Epithelial cell of prostate (primary cell): ENCODE data around the gene SUMO2.
"Not testable (repeated sequence)": the region's sequence is repeated elsewhere in the genome, so short reads cannot be mapped to it uniquely, and the experiment has no call there.

Experiments used
- DNase-seq: peaks from one replicate; pipeline ENCODE4 v3.0.0-alpha.2; 2011; ENCODE audit warnings: low read depth, low spot score
- H3K27ac ChIP-seq: fragments of 450-650 bp; 2 replicates; pipeline ENCODE4 v1.5.1; 2017; ENCODE audit warnings: mild to moderate bottlenecking

Gene SUMO2

DNA sequence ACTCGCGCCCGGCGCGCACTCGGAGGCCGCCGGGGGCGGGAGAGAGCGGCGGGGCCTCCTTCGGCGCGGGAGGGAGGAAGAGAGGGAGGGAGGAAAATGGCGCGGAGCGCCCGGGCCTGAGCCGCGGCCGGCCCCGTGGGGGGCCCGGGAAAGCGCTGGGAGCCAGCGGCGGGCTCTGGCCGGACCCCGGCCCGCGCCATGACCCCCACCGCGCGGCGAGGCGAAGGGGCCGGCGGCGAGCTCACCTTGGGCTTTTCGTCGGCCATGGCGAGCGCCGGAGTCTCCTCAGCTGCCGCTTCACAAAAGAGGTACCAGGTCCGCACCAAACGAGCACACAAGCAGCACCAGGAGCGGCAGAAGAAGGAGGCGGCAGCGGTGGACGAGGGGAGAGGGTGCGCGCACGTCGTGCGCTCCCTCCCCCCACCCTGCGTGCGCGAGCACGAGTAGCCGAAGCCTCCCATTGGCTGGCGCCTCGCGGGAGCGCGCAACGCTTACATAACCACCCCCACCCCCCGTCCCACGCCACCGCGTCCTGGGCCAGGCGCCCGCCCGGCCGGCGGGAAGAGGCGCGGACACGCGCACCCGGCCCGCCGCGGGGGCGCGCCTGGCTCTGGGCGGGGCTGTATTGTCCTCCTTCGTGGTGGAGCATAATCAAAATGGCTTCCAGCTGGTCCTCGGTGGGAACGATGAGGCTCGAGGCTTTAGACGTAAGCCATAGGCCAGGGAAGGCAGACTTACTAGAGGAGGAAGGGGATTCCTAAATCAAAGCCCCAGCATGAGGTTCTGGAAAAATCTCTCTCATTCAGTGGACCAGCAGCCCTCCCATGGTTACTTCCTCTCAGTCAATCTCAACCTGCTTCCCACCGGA lies at the start of gene SUMO2:
SUMO2 (minus strand) TSS at position 391 of the 868 bp plus-strand sequence; CDS start at position 266, 125 bp downstream.
- H3K27ac ChIP-seq, result peak within 1 kb of the TSS; percentile 94
- peak; percentile 81 for DNase-seq

DNA sequence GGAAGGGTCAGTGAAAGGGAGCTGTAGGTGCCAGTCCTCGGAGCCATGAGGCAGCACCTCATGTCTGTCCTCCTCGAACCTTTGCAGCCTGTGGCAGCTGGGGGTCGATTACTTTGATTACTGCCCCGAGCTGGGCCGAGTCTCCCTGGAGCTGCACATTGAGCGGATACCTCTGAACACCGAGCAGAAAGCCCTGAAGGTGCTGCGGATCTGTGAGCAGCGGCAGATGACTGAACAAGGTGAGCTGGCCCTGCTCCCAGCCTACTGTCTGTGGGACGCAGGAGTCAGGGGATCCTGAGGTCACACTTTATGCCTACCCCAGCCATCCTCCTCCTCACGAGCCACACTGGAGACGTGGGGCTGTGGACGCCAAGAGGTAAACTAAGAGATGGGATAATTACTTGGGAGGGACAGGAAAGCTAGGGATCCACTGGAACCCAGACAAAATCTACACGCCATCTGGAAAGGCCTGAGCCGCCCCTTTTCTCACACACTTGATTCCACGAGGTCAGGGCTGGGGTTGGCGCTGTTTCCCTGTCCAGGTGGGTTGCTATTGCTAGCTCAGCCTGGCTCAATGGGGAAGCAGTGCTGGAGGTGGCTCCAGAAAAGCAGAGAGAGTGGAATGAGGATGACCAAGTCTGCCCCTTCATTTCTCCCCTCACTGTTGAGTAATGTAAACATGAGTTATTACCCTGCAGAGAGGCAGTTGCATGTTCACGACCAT lies 49.1 kb upstream of the SUMO2 start:
- DNase-seq, result no peak
- H3K27ac ChIP-seq, result no peak overlapping the region

DNA sequence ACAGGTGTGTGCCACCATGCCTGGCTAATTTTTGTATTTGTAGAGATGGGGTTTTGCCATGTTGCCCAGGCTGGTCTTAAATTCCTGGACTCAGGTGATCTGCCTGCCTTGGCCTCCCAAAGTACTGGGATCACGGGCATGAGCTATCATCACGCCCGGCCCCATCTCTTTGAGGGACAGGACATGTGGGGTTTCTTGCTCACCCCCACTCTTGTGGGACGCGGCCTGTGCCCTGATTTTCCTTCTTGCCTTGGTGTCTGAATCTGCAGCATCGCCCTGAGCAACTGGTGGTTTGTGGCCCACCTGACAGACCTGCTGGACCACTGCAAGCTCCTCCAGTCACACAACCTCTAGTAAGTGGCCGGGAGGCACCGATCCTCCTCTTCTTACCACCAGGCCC lies 48.3 kb upstream of the SUMO2 start:
- no peak overlapping the region for H3K27ac ChIP-seq
- DNase-seq, result no peak

- DNase-seq, result no peak
- H3K27ac ChIP-seq, result no peak overlapping the region
Measured at GRCh38 chr17:75228847-75229246, 46.1 kb upstream of the SUMO2 start.

GRCh38 chr17:75228305-75228704 lies 45.5 kb upstream of the SUMO2 start:
- DNase-seq, result no peak
- no peak overlapping the region for H3K27ac ChIP-seq

GRCh38 chr17:75227729-75228128 lies 45.0 kb upstream of the SUMO2 start:
- DNase-seq, result no peak
- H3K27ac ChIP-seq, result no peak overlapping the region

DNA sequence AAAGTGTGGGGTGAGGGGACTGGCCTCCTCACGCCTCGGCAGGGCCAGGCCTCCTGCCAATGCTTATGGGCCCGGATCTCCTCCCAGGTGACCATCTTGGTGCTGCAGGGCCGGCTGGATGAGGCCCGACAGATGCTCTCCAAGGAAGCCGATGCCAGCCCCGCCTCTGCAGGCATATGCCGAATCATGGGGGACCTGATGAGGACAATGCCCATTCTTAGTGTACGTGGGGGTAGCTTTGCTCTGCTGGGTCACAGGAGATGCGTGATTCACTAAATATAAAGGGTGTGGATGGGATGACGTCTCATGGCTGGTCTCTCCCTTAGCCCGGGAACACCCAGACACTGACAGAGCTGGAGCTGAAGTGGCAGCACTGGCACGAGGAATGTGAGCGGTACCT lies 42.3 kb upstream of the SUMO2 start:
- H3K27ac ChIP-seq, result no peak overlapping the region

GRCh38 chr17:75219815-75220214 lies 37.1 kb upstream of the SUMO2 start:
- no peak for DNase-seq
- no peak overlapping the region for H3K27ac ChIP-seq

More for the DNA sequence above, 42.3 kb upstream of the SUMO2 start:
- no peak for DNase-seq

DNA sequence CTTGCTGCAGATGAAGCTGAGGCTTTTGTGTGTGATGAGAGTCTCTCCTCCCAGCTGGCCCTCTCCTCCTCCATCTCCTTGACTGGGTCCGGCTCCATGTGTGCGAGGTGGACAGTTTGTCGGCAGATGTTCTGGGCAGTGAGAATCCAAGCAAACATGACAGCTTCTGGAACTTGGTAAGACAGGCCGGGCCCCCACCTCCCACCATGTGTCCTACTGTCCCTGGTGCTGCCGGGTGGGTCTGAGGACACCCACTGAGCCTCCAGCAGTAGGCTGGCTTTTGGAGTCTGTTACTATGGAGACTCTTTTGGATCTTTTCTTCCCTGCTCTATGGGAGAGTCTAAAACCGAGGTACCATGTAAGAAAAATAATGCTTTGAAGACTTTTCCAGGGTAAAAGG lies 35.4 kb upstream of the SUMO2 start:
- no peak for DNase-seq
- H3K27ac ChIP-seq, result no peak overlapping the region

DNA sequence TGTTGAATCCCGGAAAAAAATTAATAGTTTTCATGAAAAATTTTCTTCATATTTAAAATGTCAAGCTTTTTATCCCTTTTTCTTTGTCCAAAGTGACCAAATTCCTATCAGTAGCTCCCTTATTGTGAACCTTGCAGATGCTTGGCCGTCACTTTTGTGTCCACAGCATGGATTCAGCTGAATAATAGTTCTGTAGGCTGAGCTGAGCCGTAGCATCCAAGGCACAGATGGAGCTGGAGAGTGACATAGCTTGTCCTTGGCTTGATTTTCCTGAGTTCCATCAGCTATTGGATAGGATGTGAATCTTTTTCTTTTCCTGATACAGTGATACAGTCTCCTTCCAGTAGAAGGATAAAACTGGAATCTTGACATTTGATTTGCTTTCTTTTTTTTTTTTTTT lies 26.3 kb upstream of the SUMO2 start:
- DNase-seq, result no peak
- no peak overlapping the region for H3K27ac ChIP-seq

GRCh38 chr17:75208161-75208560 lies 25.4 kb upstream of the SUMO2 start:
- no peak overlapping the region for H3K27ac ChIP-seq
- DNase-seq, result no peak

GRCh38 chr17:75207760-75208159 lies 25.0 kb upstream of the SUMO2 start:
- DNase-seq, result no peak
- H3K27ac ChIP-seq, result no peak overlapping the region

DNA sequence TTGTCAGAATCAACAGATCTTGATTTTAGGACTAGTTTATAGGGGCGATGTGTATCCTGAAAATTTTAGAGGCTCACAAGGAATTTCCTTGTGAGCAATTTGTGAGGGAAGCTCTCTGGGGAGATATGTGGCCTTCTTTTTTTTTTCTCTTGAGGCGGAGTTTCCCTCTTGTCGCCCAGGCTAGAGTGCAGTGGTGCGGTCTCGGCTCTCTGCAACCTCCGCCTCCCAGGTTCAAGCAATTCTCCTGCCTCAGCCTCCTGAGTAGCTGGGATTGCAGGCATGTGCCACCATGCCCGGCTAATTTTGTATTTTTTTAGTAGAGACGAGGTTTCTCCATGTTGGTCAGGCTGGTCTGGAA lies 24.3 kb upstream of the SUMO2 start:
- DNase-seq, result not testable (repeated sequence)

DNA sequence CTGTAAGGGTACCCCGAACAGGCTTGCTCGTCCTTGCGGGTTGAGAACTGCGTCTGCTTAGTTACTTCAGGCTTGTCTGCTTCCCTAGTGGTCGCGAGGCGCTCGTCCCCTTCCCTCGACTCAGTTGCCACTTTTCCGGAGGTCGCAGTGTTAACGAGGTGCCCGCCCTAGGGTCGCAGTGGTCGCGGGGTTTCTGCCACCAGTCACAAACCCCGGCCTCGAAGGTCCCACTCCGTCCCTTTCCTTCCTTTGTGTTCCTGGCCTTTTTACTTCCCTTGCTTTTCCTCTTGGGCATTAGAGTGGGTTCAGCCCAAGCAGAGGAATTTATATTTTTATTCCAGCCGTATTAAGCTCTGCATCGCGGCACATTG lies 23.0 kb upstream of the SUMO2 start:
- DNase-seq, result no peak

More for the DNA sequence above, 24.3 kb upstream of the SUMO2 start:
- H3K27ac ChIP-seq, result not testable (repeated sequence)

DNA sequence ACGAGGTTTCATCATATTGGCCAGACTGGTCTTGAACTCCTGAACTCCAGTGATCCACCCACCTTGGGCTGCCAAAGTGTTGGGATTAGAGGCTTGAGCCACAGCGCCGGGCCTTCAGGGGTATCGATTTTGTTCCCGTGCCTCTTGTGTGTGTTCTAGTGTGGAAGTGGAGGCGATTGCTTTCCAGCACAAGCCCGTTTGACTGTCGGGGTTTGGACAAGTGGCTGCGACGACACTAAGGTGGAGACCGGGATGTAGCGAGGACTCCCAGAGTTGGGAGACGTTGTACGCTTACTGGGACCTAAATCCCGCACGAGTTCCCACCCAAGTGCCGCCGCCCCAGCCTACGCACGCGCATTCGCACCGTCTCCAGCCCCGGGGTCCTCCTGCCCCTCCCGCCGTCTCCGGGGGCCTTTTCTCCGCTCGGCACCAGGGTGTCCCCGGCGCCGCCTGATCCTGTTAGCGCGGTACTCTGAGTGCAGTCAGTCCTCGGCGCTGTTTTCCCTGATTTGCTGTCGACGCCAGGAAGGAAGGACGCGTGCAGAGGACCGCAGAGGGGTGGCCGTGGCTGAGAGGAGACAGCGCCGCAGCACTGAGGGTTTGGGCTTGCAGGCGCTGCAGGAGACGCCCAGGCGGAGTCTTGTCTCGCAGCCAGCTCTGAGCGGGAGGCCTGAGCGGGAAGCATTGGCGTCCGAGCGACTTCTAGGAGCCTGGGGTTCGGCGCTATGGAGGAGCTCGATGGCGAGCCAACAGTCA lies 22.5 kb upstream of the SUMO2 start, which contains the start of gene NUP85:
NUP85 (plus strand) TSS at position 643 of the 756 bp plus-strand sequence; CDS start at position 726, 83 bp downstream.
- peak within 1 kb of the TSS; percentile 89 for H3K27ac ChIP-seq
- peak; percentile 45 for DNase-seq

More for the DNA sequence above, 23.0 kb upstream of the SUMO2 start:
- peak overlapping the region; percentile 89 for H3K27ac ChIP-seq

- DNase-seq, result no peak
- H3K27ac ChIP-seq, result no peak overlapping the region
Measured at GRCh38 chr17:75199886-75200618, 17.3 kb upstream of the SUMO2 start.

DNA sequence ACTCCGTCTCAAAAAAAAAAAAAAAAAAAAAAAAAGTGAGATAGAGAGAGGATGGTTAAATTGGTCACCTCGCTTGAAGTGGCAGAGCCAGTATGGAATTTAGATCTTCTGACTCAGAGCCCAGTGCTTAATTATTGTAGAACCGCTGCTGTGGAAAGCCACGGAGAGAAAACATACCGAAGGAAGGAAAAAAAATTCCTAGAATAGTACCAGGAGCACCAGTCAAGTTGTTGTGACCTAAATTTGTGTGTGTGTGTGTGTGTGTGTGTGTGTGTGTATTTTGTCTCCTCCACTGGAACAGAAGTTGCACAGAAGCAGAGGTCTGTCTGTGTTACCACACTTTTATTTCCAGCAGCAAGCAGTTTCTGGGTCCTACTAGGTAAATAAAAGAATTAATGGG lies 12.1 kb upstream of the SUMO2 start:
- H3K27ac ChIP-seq, result no peak overlapping the region
- no peak for DNase-seq

- no peak overlapping the region for H3K27ac ChIP-seq
- DNase-seq, result no peak
Measured at GRCh38 chr17:75191584-75191983, 8.8 kb upstream of the SUMO2 start.

DNA sequence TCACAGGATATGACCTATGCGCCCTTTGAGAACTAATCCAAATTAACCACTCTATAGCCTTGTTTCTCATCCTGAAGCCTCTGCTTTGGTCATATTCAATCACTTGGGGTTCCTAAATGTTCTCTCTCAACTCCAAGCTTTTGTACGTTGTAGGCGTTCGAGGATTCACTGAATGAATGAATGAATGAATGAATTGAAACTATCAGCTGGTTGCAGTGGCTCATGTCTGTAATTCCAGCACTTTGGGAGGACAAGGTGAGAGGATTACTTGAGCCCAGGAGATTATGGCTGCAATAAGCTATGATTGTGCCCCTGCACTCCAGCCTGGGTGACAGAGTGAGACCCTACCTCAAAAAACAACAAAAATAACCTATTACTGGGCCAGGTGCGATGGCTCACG lies 5.9 kb upstream of the SUMO2 start:
- no peak for DNase-seq
- no peak overlapping the region for H3K27ac ChIP-seq
